ENCODE results near the gene CAMK4.

- TF ChIP-seq CTCF (IDR thresholded peaks at IDR 0.05) (no peak), EZH2phosphoT487 (IDR thresholded peaks at IDR 0.05) (no peak), EZH2 (IDR thresholded peaks at IDR 0.05) (no peak)
Observed at GRCh38 chr5:111252799-111253545, 28.8 kb downstream of the CAMK4 start.
